ENCODE measurements around the gene BEST4.

GRCh38 chr1:44822981-44823451 is 35.0 kb upstream of the BEST4 start:
- no peak for TF ChIP-seq CTCF (IDR thresholded peaks at IDR 0.05)
- no peak for TF ChIP-seq POLR2A (IDR thresholded peaks at IDR 0.05)
